HEK293 (cell line): ENCODE data around the gene MUC20.

ENCODE experiments used
- CTCF ChIA-PET: fragments of 350-600 bp; formaldehyde crosslinking; extraction: SDS; loops from one replicate; lab custom pipeline; 2021; ENCODE audit warnings: antibody characterized with exemption; lab: Yijun Ruan, JAX
- POLR2A ChIA-PET: fragments of 300-600 bp; formaldehyde crosslinking; extraction: SDS; loops from one replicate; lab custom pipeline; 2020; ENCODE audit warnings: antibody characterized with exemption, inconsistent platforms; lab: Yijun Ruan, JAX
- H3K27ac ChIP-seq: fragments of 200-500 bp; sonication (Bioruptor generic); 2 replicates; pipeline ENCODE4 v1.5.1; 2014; ENCODE audit warnings: low read depth, low read length, control low read depth, inconsistent platforms; ENCODE audit errors: extremely low read depth
- H3K36me3 ChIP-seq, 2 experiments: fragments of 200-500 bp in 1 of 2; sonication (Bioruptor generic) in 1 of 2; 1 replicate in 1 of 2; 2 replicates in 1 of 2; pipeline ENCODE4 v1.5.1; 2014 to 2017; ENCODE audit warnings: inconsistent platforms in 2 of 2, low read length in 2 of 2; ENCODE audit not compliant: control insufficient read depth in 2 of 2, insufficient read depth in 1 of 2
- H3K4me1 ChIP-seq: fragments of 200-500 bp; sonication (Bioruptor generic); 2 replicates; pipeline ENCODE4 v1.5.1; 2014; ENCODE audit warnings: mild to moderate bottlenecking, low read length, inconsistent platforms; ENCODE audit not compliant: control insufficient read depth, insufficient read depth
- H3K4me3 ChIP-seq: 2 replicates; pipeline ENCODE4 v1.5.1; 2011; ENCODE audit warnings: low read depth, mild to moderate bottlenecking, control low read depth, low read length, moderate library complexity
- H3K9me3 ChIP-seq: fragments of 200-500 bp; sonication (Bioruptor generic); 2 replicates; pipeline ENCODE4 v1.5.1; 2014; ENCODE audit warnings: low read depth, low read length, inconsistent platforms; ENCODE audit not compliant: control insufficient read depth, insufficient read depth
- EGR2 ChIP-seq: fragments of 450-650 bp; formaldehyde crosslinking; IDR thresholded peaks from 2 replicates; pipeline ENCODE4 v1.5.1; 2016; ENCODE audit warnings: low read depth, missing biosample characterization, missing genetic modification characterization
- GLIS1 ChIP-seq: fragments of 450-650 bp; formaldehyde crosslinking; IDR thresholded peaks from 2 replicates; pipeline ENCODE4 v1.5.1; 2016; ENCODE audit warnings: missing biosample characterization, missing genetic modification characterization
- KLF1 ChIP-seq: fragments of 450-650 bp; formaldehyde crosslinking; IDR thresholded peaks from 2 replicates; pipeline ENCODE4 v1.5.1; 2016; ENCODE audit warnings: missing biosample characterization, missing genetic modification characterization
- KLF7 ChIP-seq: fragments of 450-650 bp; formaldehyde crosslinking; IDR thresholded peaks from 2 replicates; pipeline ENCODE4 v1.5.1; 2016; ENCODE audit warnings: missing biosample characterization, missing genetic modification characterization, borderline replicate concordance
- KLF8 ChIP-seq: fragments of 450-650 bp; formaldehyde crosslinking; IDR thresholded peaks from 2 replicates; pipeline ENCODE4 v1.5.1; 2016; ENCODE audit warnings: missing biosample characterization, missing genetic modification characterization
- SP3 ChIP-seq: fragments of 450-650 bp; formaldehyde crosslinking; IDR thresholded peaks from 2 replicates; pipeline ENCODE4 v1.5.1; 2016; ENCODE audit warnings: missing biosample characterization, missing genetic modification characterization
- YY1 ChIP-seq: fragments of 450-650 bp; formaldehyde crosslinking; IDR thresholded peaks from 2 replicates; pipeline ENCODE4 v1.5.1; 2018; ENCODE audit warnings: missing biosample characterization, missing genetic modification characterization
- ZBTB17 ChIP-seq: fragments of 450-650 bp; formaldehyde crosslinking; IDR thresholded peaks from 2 replicates; pipeline ENCODE4 v1.5.1; 2016; ENCODE audit warnings: missing biosample characterization, missing genetic modification characterization
- ZBTB20 ChIP-seq: fragments of 450-650 bp; formaldehyde crosslinking; IDR thresholded peaks from 2 replicates; pipeline ENCODE4 v1.5.1; 2016; ENCODE audit warnings: missing biosample characterization, missing genetic modification characterization
- ZFHX2 ChIP-seq: fragments of 450-650 bp; formaldehyde crosslinking; conservative IDR thresholded peaks from 2 replicates; pipeline ENCODE4 v1.5.1; 2016; ENCODE audit warnings: missing biosample characterization, missing genetic modification characterization
- ZNF121 ChIP-seq: fragments of 450-650 bp; formaldehyde crosslinking; IDR thresholded peaks from 2 replicates; pipeline ENCODE4 v1.5.1; 2016; ENCODE audit warnings: missing biosample characterization, missing genetic modification characterization
- ZNF184 ChIP-seq: fragments of 450-650 bp; IDR thresholded peaks from 2 replicates; pipeline ENCODE4 v1.5.1; 2018; ENCODE audit warnings: missing biosample characterization, mild to moderate bottlenecking, missing genetic modification characterization
- ZNF2 ChIP-seq: fragments of 450-650 bp; formaldehyde crosslinking; IDR thresholded peaks from 2 replicates; pipeline ENCODE4 v1.5.1; 2016; ENCODE audit warnings: missing biosample characterization, missing genetic modification characterization
- ZNF324 ChIP-seq: fragments of 450-650 bp; formaldehyde crosslinking; IDR thresholded peaks from 2 replicates; pipeline ENCODE4 v1.5.1; 2016; ENCODE audit warnings: missing biosample characterization, missing genetic modification characterization
- ZNF366 ChIP-seq: fragments of 450-650 bp; formaldehyde crosslinking; conservative IDR thresholded peaks from 2 replicates; pipeline ENCODE4 v1.5.1; 2016; ENCODE audit warnings: missing biosample characterization, missing genetic modification characterization
- ZNF37A ChIP-seq: fragments of 450-650 bp; IDR thresholded peaks from 2 replicates; pipeline ENCODE4 v1.5.1; 2018; ENCODE audit warnings: missing biosample characterization, missing genetic modification characterization
- ZNF48 ChIP-seq: fragments of 450-650 bp; formaldehyde crosslinking; IDR thresholded peaks from 2 replicates; pipeline ENCODE4 v1.5.1; 2016; ENCODE audit warnings: missing biosample characterization, missing genetic modification characterization
- ZNF571 ChIP-seq: fragments of 450-650 bp; formaldehyde crosslinking; IDR thresholded peaks from 2 replicates; pipeline ENCODE4 v1.5.0; 2017; ENCODE audit warnings: missing biosample characterization, missing genetic modification characterization
- ZNF585B ChIP-seq: fragments of 450-650 bp; formaldehyde crosslinking; IDR thresholded peaks from 2 replicates; pipeline ENCODE4 v1.5.1; 2016; ENCODE audit warnings: missing biosample characterization, missing genetic modification characterization
- ZNF629 ChIP-seq: fragments of 450-650 bp; formaldehyde crosslinking; IDR thresholded peaks from 2 replicates; pipeline ENCODE4 v1.5.1; 2017; ENCODE audit warnings: missing biosample characterization, missing genetic modification characterization
- ZNF677 ChIP-seq: fragments of 450-650 bp; IDR thresholded peaks from 2 replicates; pipeline ENCODE4 v1.5.0; 2018; ENCODE audit warnings: missing biosample characterization, mild to moderate bottlenecking, missing genetic modification characterization, moderate library complexity
- ZNF791 ChIP-seq: fragments of 450-650 bp; formaldehyde crosslinking; IDR thresholded peaks from 2 replicates; pipeline ENCODE4 v1.5.1; 2016; ENCODE audit warnings: missing biosample characterization, missing genetic modification characterization
- TF ChIP-seq, protein P1 (sequence below): fragments of 450-650 bp; formaldehyde crosslinking; IDR thresholded peaks from 2 replicates; pipeline ENCODE4 v1.5.1; 2016; ENCODE audit warnings: missing biosample characterization, missing genetic modification characterization
- TF ChIP-seq, protein P2 (sequence below): fragments of 450-650 bp; formaldehyde crosslinking; IDR thresholded peaks from 2 replicates; pipeline ENCODE4 v1.5.1; 2016; ENCODE audit warnings: missing biosample characterization, missing genetic modification characterization
- TF ChIP-seq, protein P3 (sequence below): fragments of 450-650 bp; formaldehyde crosslinking; IDR thresholded peaks from 2 replicates; pipeline ENCODE4 v1.5.1; 2016; ENCODE audit warnings: missing biosample characterization, missing genetic modification characterization
- TF ChIP-seq, protein P4 (sequence below): IDR thresholded peaks from 2 replicates; pipeline ENCODE4 v1.6.1; 2011; ENCODE audit warnings: mild to moderate bottlenecking, low read depth, low read length, borderline replicate concordance

Gene MUC20

GRCh38 chr3:195715583-195716266 lies 5.1 kb upstream of the MUC20 start:
- Histone ChIP-seq H3K9me3 (no peaks in the 10 kb centered on the region), H3K4me1 (no peaks in the 10 kb centered on the region), H3K4me3 (no peak overlapping the region), H3K27ac (no peak overlapping the region), H3K36me3 (no peaks in the 10 kb centered on the region)
- TF ChIP-seq KLF8 (tag by site-specific recombination) (peak; percentile 45; the same call in 1 of the 2 replicates), ZNF121 (tag by site-specific recombination) (no peak), ZNF2 (tag by site-specific recombination) (no peak), KLF7 (no peak), ZFHX2 (tag by site-specific recombination) (0 out of 2 replicates have a peak, but pooled peaks have one; percentile 7), ZNF629 (tag by site-specific recombination) (peak; percentile 55; the same call in 1 of the 2 replicates), GLIS1 (tag by site-specific recombination) (peak; percentile 55), SP3 (tag by site-specific recombination) (peak; percentile 31; the same call in 1 of the 2 replicates), ZNF677 (tag by site-specific recombination) (no peak), ZNF571 (tag by site-specific recombination) (no peak), ZNF366 (tag by site-specific recombination) (peak; percentile 35; the same call in 1 of the 2 replicates), EGR2 (tag by site-specific recombination) (peak; percentile 22; the same call in 1 of the 2 replicates)
- TF ChIP-seq, protein P1, sequence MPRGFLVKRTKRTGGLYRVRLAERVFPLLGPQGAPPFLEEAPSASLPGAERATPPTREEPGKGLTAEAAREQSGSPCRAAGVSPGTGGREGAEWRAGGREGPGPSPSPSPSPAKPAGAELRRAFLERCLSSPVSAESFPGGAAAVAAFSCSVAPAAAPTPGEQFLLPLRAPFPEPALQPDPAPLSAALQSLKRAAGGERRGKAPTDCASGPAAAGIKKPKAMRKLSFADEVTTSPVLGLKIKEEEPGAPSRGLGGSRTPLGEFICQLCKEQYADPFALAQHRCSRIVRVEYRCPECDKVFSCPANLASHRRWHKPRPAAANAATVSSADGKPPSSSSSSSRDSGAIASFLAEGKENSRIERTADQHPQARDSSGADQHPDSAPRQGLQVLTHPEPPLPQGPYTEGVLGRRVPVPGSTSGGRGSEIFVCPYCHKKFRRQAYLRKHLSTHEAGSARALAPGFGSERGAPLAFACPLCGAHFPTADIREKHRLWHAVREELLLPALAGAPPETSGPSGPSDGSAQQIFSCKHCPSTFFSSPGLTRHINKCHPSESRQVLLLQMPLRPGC (tag by site-specific recombination): 0 out of 2 replicates have a peak, but pooled peaks have one; percentile 36
- TF ChIP-seq, protein P2, sequence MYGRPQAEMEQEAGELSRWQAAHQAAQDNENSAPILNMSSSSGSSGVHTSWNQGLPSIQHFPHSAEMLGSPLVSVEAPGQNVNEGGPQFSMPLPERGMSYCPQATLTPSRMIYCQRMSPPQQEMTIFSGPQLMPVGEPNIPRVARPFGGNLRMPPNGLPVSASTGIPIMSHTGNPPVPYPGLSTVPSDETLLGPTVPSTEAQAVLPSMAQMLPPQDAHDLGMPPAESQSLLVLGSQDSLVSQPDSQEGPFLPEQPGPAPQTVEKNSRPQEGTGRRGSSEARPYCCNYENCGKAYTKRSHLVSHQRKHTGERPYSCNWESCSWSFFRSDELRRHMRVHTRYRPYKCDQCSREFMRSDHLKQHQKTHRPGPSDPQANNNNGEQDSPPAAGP (tag by site-specific recombination): 0 out of 2 replicates have a peak, but pooled peaks have one; percentile 41
- POLR2A ChIA-PET: no interaction called here
- CTCF ChIA-PET: no interaction called here

- ChIA-PET POLR2A (interaction anchor here (0.5 kb wide), 1 partner anchor 875 kb away, joined by 3 read pairs; no protein-coding TSS in a partner anchor), CTCF (no interaction called here)
- H3K36me3 ChIP-seq: no peaks in the 10 kb centered on the region
- no peak overlapping the region for H3K27ac ChIP-seq
- H3K4me1 ChIP-seq: no peaks in the 10 kb centered on the region
- no peak for TF ChIP-seq ZNF585B (tag by site-specific recombination)
- no peak overlapping the region for H3K4me3 ChIP-seq
- H3K9me3 ChIP-seq: no peaks in the 10 kb centered on the region
These were observed 3.4 kb upstream of the MUC20 start for GRCh38 chr3:195717416-195717815.

- ChIA-PET CTCF (no interaction called here), POLR2A (no interaction called here)
- Histone ChIP-seq H3K9me3 (no peaks in the 10 kb centered on the region), H3K4me3 (no peak overlapping the region), H3K36me3 (no peaks in the 10 kb centered on the region), H3K27ac (no peak overlapping the region), H3K4me1 (no peaks in the 10 kb centered on the region)
- TF ChIP-seq, protein P3, sequence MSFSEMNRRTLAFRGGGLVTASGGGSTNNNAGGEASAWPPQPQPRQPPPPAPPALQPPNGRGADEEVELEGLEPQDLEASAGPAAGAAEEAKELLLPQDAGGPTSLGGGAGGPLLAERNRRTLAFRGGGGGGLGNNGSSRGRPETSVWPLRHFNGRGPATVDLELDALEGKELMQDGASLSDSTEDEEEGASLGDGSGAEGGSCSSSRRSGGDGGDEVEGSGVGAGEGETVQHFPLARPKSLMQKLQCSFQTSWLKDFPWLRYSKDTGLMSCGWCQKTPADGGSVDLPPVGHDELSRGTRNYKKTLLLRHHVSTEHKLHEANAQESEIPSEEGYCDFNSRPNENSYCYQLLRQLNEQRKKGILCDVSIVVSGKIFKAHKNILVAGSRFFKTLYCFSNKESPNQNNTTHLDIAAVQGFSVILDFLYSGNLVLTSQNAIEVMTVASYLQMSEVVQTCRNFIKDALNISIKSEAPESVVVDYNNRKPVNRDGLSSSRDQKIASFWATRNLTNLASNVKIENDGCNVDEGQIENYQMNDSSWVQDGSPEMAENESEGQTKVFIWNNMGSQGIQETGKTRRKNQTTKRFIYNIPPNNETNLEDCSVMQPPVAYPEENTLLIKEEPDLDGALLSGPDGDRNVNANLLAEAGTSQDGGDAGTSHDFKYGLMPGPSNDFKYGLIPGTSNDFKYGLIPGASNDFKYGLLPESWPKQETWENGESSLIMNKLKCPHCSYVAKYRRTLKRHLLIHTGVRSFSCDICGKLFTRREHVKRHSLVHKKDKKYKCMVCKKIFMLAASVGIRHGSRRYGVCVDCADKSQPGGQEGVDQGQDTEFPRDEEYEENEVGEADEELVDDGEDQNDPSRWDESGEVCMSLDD: no peak
- TF ChIP-seq, protein P4, sequence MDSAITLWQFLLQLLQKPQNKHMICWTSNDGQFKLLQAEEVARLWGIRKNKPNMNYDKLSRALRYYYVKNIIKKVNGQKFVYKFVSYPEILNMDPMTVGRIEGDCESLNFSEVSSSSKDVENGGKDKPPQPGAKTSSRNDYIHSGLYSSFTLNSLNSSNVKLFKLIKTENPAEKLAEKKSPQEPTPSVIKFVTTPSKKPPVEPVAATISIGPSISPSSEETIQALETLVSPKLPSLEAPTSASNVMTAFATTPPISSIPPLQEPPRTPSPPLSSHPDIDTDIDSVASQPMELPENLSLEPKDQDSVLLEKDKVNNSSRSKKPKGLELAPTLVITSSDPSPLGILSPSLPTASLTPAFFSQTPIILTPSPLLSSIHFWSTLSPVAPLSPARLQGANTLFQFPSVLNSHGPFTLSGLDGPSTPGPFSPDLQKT: no peak
- TF ChIP-seq ZNF324 (no peak), ZNF48 (tag by site-specific recombination) (no peak), ZBTB20 (tag by site-specific recombination) (no peak), KLF1 (tag by site-specific recombination) (no peak), ZBTB17 (tag by site-specific recombination) (no peak), YY1 (no peak), ZNF37A (tag by site-specific recombination) (no peak), ZNF184 (tag by site-specific recombination) (no peak), ZNF791 (tag by site-specific recombination) (no peak), ZNF629 (tag by site-specific recombination) (no peak)
These were observed 2.8 kb upstream of the MUC20 start for GRCh38 chr3:195717852-195718476.
